Keratinocyte (primary cell): ENCODE data around the gene PRSS21.

ENCODE experiments used
- CTCF ChIP-seq, 3 experiments: IDR thresholded peaks in 1 of 3; conservative IDR thresholded peaks in 1 of 3; optimal IDR thresholded peaks in 1 of 3; 2 replicates in 2 of 3; 3 replicates in 1 of 3; pipeline versions ENCODE3 to v1.5.1; 2011; ENCODE audit warnings: low read length in 3 of 3, mild to moderate bottlenecking in 3 of 3, moderate library complexity in 2 of 3, control low read depth in 1 of 3, inconsistent platforms in 1 of 3; ENCODE audit not compliant: insufficient read depth in 2 of 3; ENCODE audit errors: extremely low read depth in 1 of 3
- EZH2 ChIP-seq: IDR thresholded peaks from one replicate; pipeline ENCODE4 v1.6.1; 2012; ENCODE audit warnings: inconsistent platforms, mild to moderate bottlenecking, low read length, moderate library complexity

GRCh38 chr16:2865651-2866050 is 48.6 kb downstream of the PRSS21 start:
- TF ChIP-seq EZH2 (no peak), CTCF (optimal IDR thresholded peaks at IDR 0.05 in 1 of 3, IDR thresholded peaks at IDR 0.05 in 1 of 3, conservative IDR thresholded peaks at IDR 0.05 in 1 of 3; ENCODE audit: extremely low read depth in 1 of 3, insufficient read depth in 2 of 3, low read length in 3 of 3) (no peak)
